Measurements from ENCODE around the gene UBE2I.
A peak's percentile ranks its signal among the peaks of the same experiment; 100 is the strongest.

- no peak for TF ChIP-seq CTCF (IDR thresholded peaks at IDR 0.05 in 2 of 3, conservative IDR thresholded peaks at IDR 0.05 in 1 of 3; ENCODE audit: borderline replicate concordance in 1 of 3, insufficient read depth in 1 of 3, low read depth in 2 of 3, low read length in 2 of 3)
- no peak for TF ChIP-seq JUND (IDR thresholded peaks at IDR 0.05)
- no peak for TF ChIP-seq EZH2 (IDR thresholded peaks at IDR 0.05)
- peak; percentile 95 for TF ChIP-seq POLR2AphosphoS5 (IDR thresholded peaks at IDR 0.05; ENCODE audit: low read depth, low read length)
Measured at GRCh38 chr16:1333149-1333812, 23.8 kb downstream of the UBE2I start, which contains the start of gene BAIAP3.

Measured in HCT116 (cell line).